Measurements from ENCODE around the gene CLMP. TPM values are rescaled to one million over a fixed set of nuclear protein-coding genes. Genes with fewer than 3 reads are reported as not detected.

CLMP gene
- 8.6 TPM for total RNA-seq
- long read RNA-seq, full-length matches to known transcripts = 3 of 5 reads
- long read RNA-seq, partial matches to known transcripts = 1 of 5 reads
- long read RNA-seq, other reads (novel, unspliced or antisense) = 1 of 5 reads

DNA sequence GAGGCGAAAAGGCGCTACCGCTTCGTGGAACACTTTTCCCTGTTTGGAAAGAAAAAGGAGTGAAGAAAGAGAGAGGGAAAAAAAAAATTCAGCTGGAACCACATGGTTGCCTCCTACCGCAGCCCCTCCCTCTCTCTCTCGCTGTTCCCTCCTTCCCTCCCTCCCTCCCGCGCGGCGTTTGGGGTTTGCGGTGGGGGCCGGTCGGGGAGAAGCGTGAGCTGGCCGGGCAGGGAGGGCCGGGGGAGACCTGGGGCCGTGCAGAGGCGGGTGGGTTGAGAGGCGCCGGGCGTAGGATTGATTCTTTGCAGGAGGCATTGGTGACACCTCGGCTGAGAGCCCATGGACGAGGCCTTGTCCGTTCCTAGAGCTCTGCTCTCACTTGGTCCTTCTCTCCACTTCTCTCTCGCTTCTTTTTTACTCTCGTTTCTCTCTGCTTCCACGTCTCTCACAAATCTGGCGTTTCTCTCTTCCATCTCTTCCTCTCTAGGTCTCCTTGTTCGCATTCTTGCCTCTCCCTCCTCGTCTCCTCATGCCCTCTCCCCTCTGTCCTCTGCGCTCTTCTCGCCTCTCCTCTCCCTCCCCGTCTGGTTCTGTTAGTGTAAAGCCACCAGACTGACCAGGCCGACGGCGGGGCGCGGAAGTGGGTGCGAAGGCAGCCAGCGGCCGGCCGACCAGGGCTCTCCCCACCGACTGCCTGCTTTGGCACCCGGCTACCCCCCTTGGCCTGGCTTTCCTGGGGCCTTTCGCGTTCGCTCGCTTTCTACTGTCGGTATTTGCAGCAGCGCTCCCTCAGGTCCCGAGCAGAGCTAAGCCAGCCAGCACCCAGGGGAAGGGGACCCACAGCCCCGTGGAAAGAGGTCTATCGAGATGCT, at the start of gene CLMP:
Gene CLMP (minus strand): TSS at position 61 of the 872 bp plus-strand sequence. CDS start 308 bp downstream, outside the sequence.
- peak; percentile 76 for DNase-seq (ENCODE audit: missing footprints)
- ATAC-seq = peak; percentile 68
- intact Hi-C loops (cut with DNase I) = no loop called here

DNA sequence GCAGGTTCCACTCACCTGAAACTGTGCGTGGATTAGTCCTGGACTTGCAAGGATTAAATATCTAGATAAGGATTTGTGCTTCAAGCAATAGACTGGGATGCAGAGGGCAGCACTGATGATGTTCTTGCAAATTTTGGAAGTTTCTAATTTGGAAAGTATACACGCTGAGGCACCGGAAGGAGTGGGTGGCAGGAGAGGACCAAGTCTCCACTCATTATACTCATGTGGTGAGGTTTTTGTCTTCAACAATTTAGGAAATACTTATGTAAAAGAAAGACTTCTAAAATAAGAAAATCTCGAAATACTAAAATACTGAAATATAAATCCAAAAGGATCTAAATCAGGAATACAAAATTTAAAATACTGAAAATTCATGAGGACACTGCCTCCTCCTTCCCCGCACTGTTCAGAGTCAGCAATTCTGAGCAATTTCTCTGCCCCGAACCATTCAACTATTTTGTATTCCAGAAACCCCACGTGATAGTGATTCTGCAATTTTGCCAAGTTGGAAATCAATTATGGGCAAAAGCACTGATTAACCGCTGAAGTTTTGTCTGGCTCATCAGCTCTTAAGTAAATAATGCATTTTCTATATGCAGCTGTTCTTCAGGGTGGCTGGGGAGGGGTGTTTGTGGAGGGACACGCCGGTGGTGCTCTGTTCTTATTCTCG, 47.0 kb upstream of the CLMP start:
- DNase-seq (ENCODE audit: missing footprints) (no peak), ATAC-seq (no peak)
- intact Hi-C loops (cut with DNase I) = no loop called here

GRCh38 chr11:123241294-123241693, 46.2 kb upstream of the CLMP start:
- intact Hi-C loops (cut with DNase I) = no loop called here
- DNase-seq (ENCODE audit: missing footprints) (no peak), ATAC-seq (no peak)

DNA sequence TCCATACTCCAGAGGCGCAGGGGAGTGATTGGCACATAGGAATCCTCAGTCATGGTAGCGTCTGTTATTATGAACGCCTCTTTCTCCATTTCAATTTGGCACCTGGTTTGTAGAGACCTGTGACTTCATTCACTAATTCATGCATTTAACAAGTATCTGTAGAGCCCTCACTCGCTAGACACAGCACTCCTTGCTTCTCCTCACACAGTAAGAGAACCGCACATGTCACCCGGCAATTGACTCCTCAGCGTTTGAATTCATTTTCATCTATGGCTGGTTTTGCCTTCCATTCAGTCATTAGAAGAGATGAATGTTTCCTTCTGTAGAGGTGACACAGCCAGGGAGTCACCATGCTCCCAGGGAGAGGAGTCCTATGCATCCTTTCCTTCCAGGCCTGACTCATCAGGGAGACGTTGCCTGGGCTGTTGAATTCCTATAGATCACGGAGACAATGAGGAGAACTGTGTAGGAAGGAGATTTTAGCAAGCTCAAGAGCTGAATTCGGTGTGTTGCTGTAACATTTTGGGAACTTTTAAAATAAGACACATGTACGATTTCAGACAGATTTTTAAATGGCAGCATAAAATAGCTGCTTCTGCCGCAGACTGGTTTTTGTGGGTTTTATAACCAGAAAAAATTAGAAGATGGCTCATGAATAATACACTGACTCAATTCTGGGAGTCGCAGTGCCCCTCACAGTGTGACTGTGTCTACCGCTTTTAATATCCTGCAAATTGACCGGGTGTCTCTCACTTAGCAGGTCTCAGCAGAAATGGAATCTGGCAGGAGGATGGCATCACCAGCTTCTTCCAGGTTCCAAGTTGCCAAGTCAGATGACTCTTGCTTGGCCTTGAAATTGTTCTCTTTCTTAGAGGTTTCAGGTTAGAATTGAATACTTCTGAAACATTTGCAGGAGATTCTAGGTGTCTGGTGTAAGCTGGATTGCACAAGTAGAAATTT, 44.4 kb upstream of the CLMP start:
- ATAC-seq (no peak), DNase-seq (ENCODE audit: missing footprints) (no peak)
- intact Hi-C loops (cut with DNase I) = no loop called here

- ATAC-seq (peak; percentile 69), DNase-seq (ENCODE audit: missing footprints) (no peak)
- intact Hi-C loops (cut with DNase I) = no loop called here
Observed at GRCh38 chr11:123238297-123238696, 43.2 kb upstream of the CLMP start.

- intact Hi-C loops (cut with DNase I) = no loop called here
- ATAC-seq = no peak
- DNase-seq (ENCODE audit: missing footprints) = no peak
Observed at GRCh38 chr11:123236879-123237278, 41.8 kb upstream of the CLMP start.

DNA sequence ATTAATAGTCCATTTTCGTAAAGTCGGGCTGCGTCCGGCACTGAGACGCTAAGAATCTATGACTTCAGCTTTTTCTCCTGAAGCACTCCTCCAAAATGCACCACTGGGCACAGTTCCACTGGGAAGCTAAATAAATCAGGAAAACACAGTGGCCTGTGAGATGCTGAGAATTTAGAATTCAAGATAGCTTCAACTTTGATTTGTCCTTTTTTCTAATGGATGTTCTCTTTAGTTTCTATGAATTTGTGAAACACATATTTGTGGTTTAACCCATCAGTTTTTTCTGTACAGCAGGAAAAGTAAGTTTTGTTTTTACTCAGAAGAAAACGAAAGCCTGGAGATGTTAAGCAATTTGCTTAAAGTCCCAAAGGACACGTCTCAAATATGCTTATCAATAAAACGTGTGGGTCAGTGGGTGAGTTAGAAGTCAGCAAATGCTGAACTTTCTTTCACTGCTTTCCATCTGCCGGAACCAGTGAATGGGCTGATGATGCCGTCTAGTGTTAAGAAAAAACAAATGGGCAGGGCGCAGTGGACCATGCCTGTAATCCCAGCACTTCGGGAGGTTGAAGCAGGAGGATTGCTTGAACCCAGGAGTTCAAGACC, 40.7 kb upstream of the CLMP start:
- DNase-seq (ENCODE audit: missing footprints) = no peak
- intact Hi-C loops (cut with DNase I) = no loop called here

DNA sequence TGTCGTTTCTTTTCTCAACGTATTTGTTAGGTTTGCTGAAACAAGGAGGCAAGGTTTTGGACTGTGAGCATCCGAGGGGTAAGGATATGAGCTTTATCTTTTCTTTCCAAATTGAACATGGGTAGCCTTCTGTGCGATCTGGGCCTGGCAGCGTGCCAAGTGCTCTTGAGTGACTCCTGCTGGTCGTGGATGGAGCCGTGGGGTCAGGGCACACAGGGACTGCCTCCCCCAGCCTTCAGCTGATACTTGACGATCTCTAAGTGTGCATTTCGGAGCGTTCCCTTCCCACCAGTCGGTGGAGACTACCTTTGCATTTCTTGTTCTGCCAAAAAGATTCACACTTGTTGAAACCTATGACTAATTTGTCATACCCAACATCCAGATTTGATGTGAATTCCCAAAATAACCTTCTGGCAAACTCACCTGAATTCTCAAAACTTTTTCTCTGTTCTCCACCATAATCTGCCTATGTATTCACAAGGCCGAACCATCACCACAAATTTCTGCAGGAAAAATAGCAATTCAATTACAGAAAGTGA, 40.1 kb upstream of the CLMP start:
- ATAC-seq = peak; percentile 38
- peak; percentile 83 for DNase-seq (ENCODE audit: missing footprints)
- intact Hi-C loops (cut with DNase I) = no loop called here

More for the DNA sequence above, 40.7 kb upstream of the CLMP start:
- peak; percentile 80 for ATAC-seq

DNA sequence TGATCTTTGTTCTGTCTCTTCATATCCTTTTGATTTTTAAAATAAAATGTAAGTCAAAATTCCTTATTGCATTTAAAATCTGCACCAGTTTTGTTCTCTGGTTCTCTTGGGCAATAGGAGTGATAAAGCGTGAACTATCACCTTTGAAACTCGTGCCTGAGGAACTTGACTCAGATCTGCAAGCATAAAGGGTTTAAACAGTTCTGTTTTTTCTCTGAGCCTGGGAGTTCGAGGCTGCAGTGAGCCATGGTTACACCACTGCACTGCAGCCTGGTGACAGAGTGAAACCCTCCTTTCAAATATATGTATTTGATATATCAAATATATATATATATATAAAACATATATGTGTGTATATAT, 38.9 kb upstream of the CLMP start:
- intact Hi-C loops (cut with DNase I) = no loop called here
- ATAC-seq = no peak

GRCh38 chr11:123233280-123233974, 38.4 kb upstream of the CLMP start:
- DNase-seq (ENCODE audit: missing footprints) (no peak), ATAC-seq (no peak)
- intact Hi-C loops (cut with DNase I) = no loop called here

More for the DNA sequence above, 38.9 kb upstream of the CLMP start:
- no peak for DNase-seq (ENCODE audit: missing footprints)

DNA sequence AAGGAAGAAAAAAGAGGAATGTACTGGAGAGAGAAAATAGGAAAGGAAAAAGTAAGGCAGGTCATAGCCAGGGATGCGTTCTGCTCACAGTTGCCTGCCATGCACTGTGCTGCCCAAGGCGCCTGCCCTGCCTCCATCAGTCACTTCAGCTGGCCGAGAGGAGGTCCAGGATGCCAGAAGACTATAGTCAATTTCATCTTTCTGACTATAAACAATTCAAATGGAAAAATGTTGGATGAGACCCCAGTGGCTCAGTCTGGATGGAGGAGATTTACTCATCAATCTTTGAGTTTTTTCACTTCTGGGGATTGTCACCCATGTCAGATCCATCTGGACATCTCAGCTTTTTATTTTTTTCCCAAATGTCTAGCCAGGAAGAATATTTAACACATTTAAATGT, 36.7 kb upstream of the CLMP start:
- ATAC-seq (no peak), DNase-seq (ENCODE audit: missing footprints) (no peak)
- intact Hi-C loops (cut with DNase I) = no loop called here

- no peak for ATAC-seq
- intact Hi-C loops (cut with DNase I) = no loop called here
Observed at GRCh38 chr11:123231256-123231655, 36.2 kb upstream of the CLMP start.

DNA sequence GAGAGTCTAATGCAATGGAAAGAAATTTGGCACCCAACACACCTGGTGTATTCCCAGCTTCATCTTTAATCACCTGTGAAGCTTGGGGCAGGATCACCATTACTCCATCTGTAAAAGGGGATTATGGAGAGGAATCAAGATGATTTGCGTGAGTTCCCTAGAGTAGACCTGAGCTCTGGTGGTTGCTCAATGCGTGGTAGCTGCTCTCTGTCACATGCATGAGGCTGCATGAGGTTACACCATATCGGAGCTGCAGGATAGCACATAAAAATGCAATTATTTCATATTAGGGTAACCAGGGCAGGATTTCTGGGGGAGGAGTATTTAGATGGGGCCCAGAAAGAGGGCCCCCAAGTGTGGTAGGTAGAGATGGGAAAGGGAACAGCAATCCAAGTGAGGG, 35.3 kb upstream of the CLMP start:
- DNase-seq (ENCODE audit: missing footprints) (no peak), ATAC-seq (no peak)
- intact Hi-C loops (cut with DNase I) = no loop called here

More at GRCh38 chr11:123231256-123231655, 36.2 kb upstream of the CLMP start:
- no peak for DNase-seq (ENCODE audit: missing footprints)

GRCh38 chr11:123228496-123229163, 33.6 kb upstream of the CLMP start:
- DNase-seq (ENCODE audit: missing footprints) (no peak), ATAC-seq (no peak)
- intact Hi-C loops (cut with DNase I) = no loop called here

DNA sequence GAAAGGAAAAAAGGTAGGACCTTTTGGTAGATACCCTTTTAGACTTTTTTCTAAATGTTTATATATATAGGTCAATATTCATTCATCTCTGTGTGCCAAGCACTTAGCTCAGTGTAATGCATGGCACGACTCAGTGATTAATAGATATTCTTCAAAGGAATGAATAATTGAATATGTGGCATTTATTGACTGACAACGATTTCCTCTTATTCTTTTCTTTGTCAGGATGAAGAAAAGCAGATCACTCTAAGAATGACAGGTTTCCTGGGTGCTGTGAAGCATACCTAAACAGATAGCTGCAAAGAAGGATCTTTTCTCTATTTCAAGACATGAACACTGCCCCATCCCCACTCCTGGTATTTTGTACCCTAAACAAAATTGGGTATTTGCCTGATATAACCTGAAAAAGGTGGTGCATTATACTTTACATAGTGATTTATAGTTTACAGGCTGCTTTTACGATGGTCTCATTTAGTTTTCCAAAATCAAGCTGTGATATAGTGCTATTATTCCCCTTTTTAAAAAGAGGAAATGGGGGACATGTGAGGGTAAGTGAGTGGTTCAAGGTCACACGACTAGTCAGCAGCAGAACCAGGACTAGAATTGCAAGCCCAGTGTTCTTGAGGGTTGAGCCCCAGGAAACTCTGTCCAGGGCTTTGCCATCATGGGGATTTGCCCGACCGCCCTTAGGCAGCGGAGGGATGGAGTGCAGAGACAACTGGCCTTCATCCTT, 32.9 kb upstream of the CLMP start:
- no peak for DNase-seq (ENCODE audit: missing footprints)

DNA sequence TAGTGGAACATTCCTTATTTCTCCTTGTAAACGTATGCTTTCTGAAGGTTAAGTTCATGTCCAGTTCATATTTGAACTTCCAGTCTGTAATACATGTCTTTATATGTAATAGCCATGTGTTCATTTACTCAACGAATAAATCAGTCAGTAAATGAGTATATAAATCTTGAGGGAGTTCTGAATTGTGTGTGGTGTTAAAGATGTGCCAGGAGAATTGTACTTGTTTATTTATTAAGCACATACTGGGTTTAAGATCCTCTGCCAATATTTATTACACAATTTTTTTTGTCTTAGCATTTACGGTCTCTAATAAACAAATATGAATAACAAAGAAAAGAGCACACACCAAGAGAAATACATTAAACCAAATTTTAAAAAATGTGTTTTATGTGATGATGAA, 26.5 kb upstream of the CLMP start:
- ATAC-seq (no peak), DNase-seq (ENCODE audit: missing footprints) (no peak)
- intact Hi-C loops (cut with DNase I) = no loop called here

More for the DNA sequence above, 32.9 kb upstream of the CLMP start:
- intact Hi-C loops (cut with DNase I) = no loop called here
- no peak for ATAC-seq

All from Right ventricle myocardium inferior (tissue), 1 donor.